H9 (cell line): ENCODE results near the gene RAMP3. TPM values are rescaled to one million over a fixed set of nuclear protein-coding genes. Genes with fewer than 3 reads are reported as not detected.

ENCODE experiments used
- DNase-seq: peaks from one replicate; pipeline ENCODE4 v3.0.0-alpha.2; 2017
- H2AFZ ChIP-seq: one replicate; pipeline ENCODE4 v1.6.1; 2013; ENCODE audit warnings: mild to moderate bottlenecking, low read length, control low read depth, moderate library complexity
- H2AK5ac ChIP-seq: 2 replicates; pipeline ENCODE4 v1.6.1; 2013; ENCODE audit warnings: low read length, control low read depth, mixed read lengths; ENCODE audit not compliant: insufficient read length
- H2BK120ac ChIP-seq: one replicate; pipeline ENCODE4 v1.6.1; 2013; ENCODE audit warnings: low read depth, mild to moderate bottlenecking, low read length, control low read depth, inconsistent platforms; ENCODE audit not compliant: poor library complexity, severe bottlenecking
- H2BK12ac ChIP-seq: 2 replicates; pipeline ENCODE4 v1.6.1; 2013; ENCODE audit warnings: low read length, control low read depth, mixed read lengths, low read depth; ENCODE audit not compliant: insufficient read length
- H2BK15ac ChIP-seq: 2 replicates; pipeline ENCODE4 v1.6.1; 2013; ENCODE audit warnings: low read depth, low read length, control low read depth
- H2BK20ac ChIP-seq: one replicate; pipeline ENCODE4 v1.6.1; 2013; ENCODE audit warnings: low read depth, mild to moderate bottlenecking, low read length, control low read depth, inconsistent platforms; ENCODE audit not compliant: poor library complexity, severe bottlenecking
- H2BK5ac ChIP-seq: 2 replicates; pipeline ENCODE4 v1.6.1; 2013; ENCODE audit warnings: low read length, control low read depth, mixed read lengths; ENCODE audit not compliant: insufficient read length
- H3K14ac ChIP-seq: 2 replicates; pipeline ENCODE4 v1.6.1; 2013; ENCODE audit warnings: low read length, control low read depth; ENCODE audit not compliant: insufficient read depth
- H3K18ac ChIP-seq: 2 replicates; pipeline ENCODE4 v1.6.1; 2013; ENCODE audit warnings: low read depth, mild to moderate bottlenecking, mixed read lengths, low read length, control low read depth; ENCODE audit not compliant: insufficient read length
- H3K23ac ChIP-seq: 2 replicates; pipeline ENCODE4 v1.6.1; 2013; ENCODE audit warnings: low read length, control low read depth, mixed read lengths, low read depth; ENCODE audit not compliant: insufficient read length
- H3K23me2 ChIP-seq: 2 replicates; pipeline ENCODE4 v1.6.1; 2013; ENCODE audit warnings: low read depth, mild to moderate bottlenecking, mixed read lengths, low read length, control low read depth; ENCODE audit not compliant: insufficient read length, poor library complexity, severe bottlenecking
- H3K27ac ChIP-seq: 2 replicates; pipeline ENCODE4 v1.5.1; 2013; ENCODE audit warnings: low read length, control low read depth, mixed read lengths, low read depth; ENCODE audit not compliant: insufficient read length
- H3K27me3 ChIP-seq: 2 replicates; pipeline ENCODE4 v1.6.1; 2013; ENCODE audit warnings: low read length, control low read depth, inconsistent platforms; ENCODE audit not compliant: insufficient read depth
- H3K4ac ChIP-seq: 2 replicates; pipeline ENCODE4 v1.6.1; 2013; ENCODE audit warnings: low read depth, mild to moderate bottlenecking, control low read depth, inconsistent platforms, low read length, moderate library complexity
- H3K4me1 ChIP-seq: 2 replicates; pipeline ENCODE4 v1.6.1; 2013; ENCODE audit warnings: low read length, control low read depth, inconsistent platforms; ENCODE audit not compliant: insufficient read depth
- H3K4me2 ChIP-seq: 2 replicates; pipeline ENCODE4 v1.6.1; 2013; ENCODE audit warnings: low read length, control low read depth, mixed read lengths; ENCODE audit not compliant: insufficient read length, insufficient read depth
- H3K56ac ChIP-seq: 2 replicates; pipeline ENCODE4 v1.6.1; 2013; ENCODE audit warnings: low read depth, mild to moderate bottlenecking, mixed read lengths, low read length, control low read depth; ENCODE audit not compliant: insufficient read length
- H3K79me1 ChIP-seq: 2 replicates; pipeline ENCODE4 v1.6.1; 2013; ENCODE audit warnings: low read depth, mild to moderate bottlenecking, moderate library complexity, low read length, control low read depth, inconsistent platforms; ENCODE audit not compliant: insufficient read depth, poor library complexity, severe bottlenecking
- H3K79me2 ChIP-seq: 2 replicates; pipeline ENCODE4 v1.6.1; 2013; ENCODE audit warnings: low read length, control low read depth, inconsistent platforms; ENCODE audit not compliant: insufficient read depth
- H3K9ac ChIP-seq: 2 replicates; pipeline ENCODE4 v1.6.1; 2013; ENCODE audit warnings: low read length, control low read depth, mixed read lengths; ENCODE audit not compliant: insufficient read length; ENCODE audit errors: extremely low read depth
- H3K9me3 ChIP-seq: one replicate; pipeline ENCODE4 v1.6.1; 2013; ENCODE audit warnings: low read depth, low read length, inconsistent platforms; ENCODE audit not compliant: control insufficient read depth
- H3T11ph ChIP-seq: one replicate; pipeline ENCODE4 v1.6.1; 2013; ENCODE audit warnings: mild to moderate bottlenecking, low read length, control low read depth, inconsistent platforms
- H4K20me1 ChIP-seq: one replicate; pipeline ENCODE4 v1.6.1; 2013; ENCODE audit not compliant: control insufficient read depth, insufficient read length, insufficient read depth
- H4K5ac ChIP-seq: 2 replicates; pipeline ENCODE4 v1.6.1; 2013; ENCODE audit warnings: low read depth, mild to moderate bottlenecking, mixed read lengths, low read length, control low read depth; ENCODE audit not compliant: insufficient read length
- H4K8ac ChIP-seq: replicated peaks from 2 replicates; pipeline ENCODE4 v1.6.1; 2013; ENCODE audit warnings: low read length, control low read depth, mixed read lengths, low read depth; ENCODE audit not compliant: insufficient read length
- H4K91ac ChIP-seq: 2 replicates; pipeline ENCODE4 v1.6.1; 2013; ENCODE audit warnings: low read depth, mild to moderate bottlenecking, moderate library complexity, mixed read lengths, low read length, control low read depth; ENCODE audit not compliant: insufficient read length
- H3K27ac Mint-ChIP-seq, 3 experiments: 2 replicates in 2 of 3; 3 replicates in 1 of 3; pipeline ENCODE4 v1.8.0; 2020 to 2021; ENCODE audit warnings: mixed read lengths in 3 of 3, mild to moderate bottlenecking in 1 of 3, moderate library complexity in 1 of 3
- H3K27me3 Mint-ChIP-seq: 2 replicates; pipeline ENCODE4 v1.8.0; 2021; ENCODE audit warnings: low read depth, mild to moderate bottlenecking, moderate library complexity, mixed read lengths
- H3K36me3 Mint-ChIP-seq, 3 experiments: 2 replicates in 2 of 3; 3 replicates in 1 of 3; pipeline ENCODE4 v1.8.0; 2020 to 2021; ENCODE audit warnings: low read depth in 3 of 3, mixed read lengths in 3 of 3; ENCODE audit not compliant: insufficient read depth in 1 of 3
- H3K4me1 Mint-ChIP-seq, 2 experiments: 2 replicates each; pipeline ENCODE4 v1.8.0; 2020; ENCODE audit warnings: mixed read lengths in 2 of 2
- H3K4me3 Mint-ChIP-seq, 2 experiments: 2 replicates in 1 of 2; 3 replicates in 1 of 2; pipeline ENCODE4 v1.8.0; 2020 to 2021; ENCODE audit warnings: mild to moderate bottlenecking in 2 of 2, mixed read lengths in 2 of 2, moderate library complexity in 1 of 2
- H3K9me3 Mint-ChIP-seq, 2 experiments: 2 replicates in 1 of 2; 3 replicates in 1 of 2; pipeline ENCODE4 v1.8.0; 2020; ENCODE audit warnings: mild to moderate bottlenecking in 2 of 2, mixed read lengths in 2 of 2, moderate library complexity in 1 of 2
- WGBS: extraction: QIAGEN DNeasy Blood & Tissue Kit; methylation state at CpG from one replicate; pipeline ENCODE4 v1.1.7; 2013; ENCODE audit warnings: missing lambda C conversion rate, low lambda C conversion rate, mixed read lengths; ENCODE audit not compliant: insufficient read length; ENCODE audit errors: extremely low coverage; 5-methylcytosine and 5-hydroxymethylcytosine counted together
- total RNA-seq: library from RNA; stranded (reverse); gene quantifications from 2 replicates; pipeline ENCODE4 v1.2.1, GENCODE V29; 2021
- TF ChIP-seq, protein P1 (sequence below): fragments of 200-600 bp; sonication (generic); conservative IDR thresholded peaks from 3 replicates; pipeline ENCODE4 v1.8.0; 2021; ENCODE audit warnings: antibody characterized with exemption, mild to moderate bottlenecking

RAMP3 gene
- total RNA-seq, 1 experiment from 2014 or later, result 0.63 TPM

DNA sequence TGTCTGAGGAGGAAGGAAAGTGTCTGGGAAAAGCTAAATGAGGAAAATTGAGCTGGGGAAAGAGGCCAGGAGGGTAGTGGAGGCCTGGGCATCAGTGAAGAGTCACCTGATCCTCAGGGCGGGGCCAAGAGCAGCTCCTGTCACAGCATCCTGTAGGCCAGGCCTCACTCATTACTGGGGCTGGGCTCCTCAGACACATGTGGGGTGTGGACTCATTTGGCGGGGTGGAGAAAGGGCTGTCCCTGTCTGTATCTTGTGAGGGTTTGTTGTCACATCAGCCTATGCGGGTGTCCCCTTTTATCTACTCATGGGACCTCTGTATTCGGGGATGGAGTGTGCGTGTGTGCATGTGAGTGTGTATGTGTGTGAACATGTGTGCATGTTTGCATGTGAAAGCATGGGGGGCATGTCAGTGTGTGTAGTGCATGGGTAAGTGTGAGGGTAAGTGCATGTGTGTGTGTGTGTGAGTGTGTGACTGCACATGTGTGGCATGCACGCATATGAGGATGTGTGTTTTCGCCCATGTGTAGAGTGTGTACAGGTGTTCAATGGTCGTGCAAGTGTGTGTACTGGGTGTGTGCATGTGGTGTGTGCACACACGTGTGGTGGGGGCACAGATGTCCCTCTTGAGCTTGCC is 67.8 kb downstream of the RAMP3 start:
- no peak overlapping the region for H3K4me3 Mint-ChIP-seq
- no CpG with 5 or more reads among the region's 9 CpGs for WGBS
- TF ChIP-seq, protein P1, sequence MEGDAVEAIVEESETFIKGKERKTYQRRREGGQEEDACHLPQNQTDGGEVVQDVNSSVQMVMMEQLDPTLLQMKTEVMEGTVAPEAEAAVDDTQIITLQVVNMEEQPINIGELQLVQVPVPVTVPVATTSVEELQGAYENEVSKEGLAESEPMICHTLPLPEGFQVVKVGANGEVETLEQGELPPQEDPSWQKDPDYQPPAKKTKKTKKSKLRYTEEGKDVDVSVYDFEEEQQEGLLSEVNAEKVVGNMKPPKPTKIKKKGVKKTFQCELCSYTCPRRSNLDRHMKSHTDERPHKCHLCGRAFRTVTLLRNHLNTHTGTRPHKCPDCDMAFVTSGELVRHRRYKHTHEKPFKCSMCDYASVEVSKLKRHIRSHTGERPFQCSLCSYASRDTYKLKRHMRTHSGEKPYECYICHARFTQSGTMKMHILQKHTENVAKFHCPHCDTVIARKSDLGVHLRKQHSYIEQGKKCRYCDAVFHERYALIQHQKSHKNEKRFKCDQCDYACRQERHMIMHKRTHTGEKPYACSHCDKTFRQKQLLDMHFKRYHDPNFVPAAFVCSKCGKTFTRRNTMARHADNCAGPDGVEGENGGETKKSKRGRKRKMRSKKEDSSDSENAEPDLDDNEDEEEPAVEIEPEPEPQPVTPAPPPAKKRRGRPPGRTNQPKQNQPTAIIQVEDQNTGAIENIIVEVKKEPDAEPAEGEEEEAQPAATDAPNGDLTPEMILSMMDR, result no peak

More for the DNA sequence above, 67.8 kb downstream of the RAMP3 start:
- H3K27ac ChIP-seq, result no peak overlapping the region
- H2BK12ac ChIP-seq, result no peak overlapping the region
- no peaks in the 10 kb centered on the region for H3K9me3 Mint-ChIP-seq
- no peak overlapping the region for H4K91ac ChIP-seq
- H3K18ac ChIP-seq, result no peak overlapping the region
- H2BK120ac ChIP-seq, result no peak overlapping the region
- no peak overlapping the region for H3K9ac ChIP-seq
- H3K4me1 Mint-ChIP-seq, result peaks cover under 1 to 3% of the 10 kb centered on the region in 2 experiments; a peak in 3 of 4 replicates
- H3K56ac ChIP-seq, result no peak overlapping the region
- no peak overlapping the region for H4K5ac ChIP-seq
- H2BK15ac ChIP-seq, result no peak overlapping the region
- H4K20me1 ChIP-seq, result no peaks in the 10 kb centered on the region
- H3K27ac Mint-ChIP-seq, result no peak overlapping the region; a peak in 1 of 7 replicates
- no peaks in the 10 kb centered on the region for H3K27me3 ChIP-seq
- H3K9me3 ChIP-seq, result no peaks in the 10 kb centered on the region
- no peaks in the 10 kb centered on the region for H3K79me1 ChIP-seq
- H4K8ac ChIP-seq, result no peak overlapping the region
- H3K79me2 ChIP-seq, result no peaks in the 10 kb centered on the region
- H3K23ac ChIP-seq, result no peak overlapping the region
- H3T11ph ChIP-seq, result no peak overlapping the region
- DNase-seq, result no peak
- H3K4ac ChIP-seq, result no peak overlapping the region
- H3K27me3 Mint-ChIP-seq, result peaks cover 4% of the 10 kb centered on the region
- H3K36me3 Mint-ChIP-seq, result no peaks in the 10 kb centered on the region
- no peaks in the 10 kb centered on the region for H3K4me1 ChIP-seq
- no peak overlapping the region for H2AK5ac ChIP-seq
- H2AFZ ChIP-seq, result no peak overlapping the region
- H2BK5ac ChIP-seq, result no peak overlapping the region
- no peak overlapping the region for H2BK20ac ChIP-seq
- H3K23me2 ChIP-seq, result no peaks in the 10 kb centered on the region
- H3K14ac ChIP-seq, result no peak overlapping the region
- no peak overlapping the region for H3K4me2 ChIP-seq
